Progenitor cell of endocrine pancreas (in vitro differentiated cells): ENCODE measurements around the gene ZDHHC14. TPM values are rescaled to one million over a fixed set of nuclear protein-coding genes. Genes with fewer than 3 reads are reported as not detected.

Experiments
- DNase-seq: peaks from one replicate; pipeline ENCODE4 v3.0.0; 2021; ENCODE audit warnings: low spot score; ENCODE audit not compliant: unreplicated experiment
- H3K27ac Mint-ChIP-seq: 2 replicates; pipeline ENCODE4 v1.8.0; 2021; ENCODE audit warnings: mild to moderate bottlenecking, moderate library complexity, mixed read lengths
- H3K27me3 Mint-ChIP-seq: 2 replicates; pipeline ENCODE4 v1.8.0; 2021; ENCODE audit warnings: mixed read lengths
- H3K36me3 Mint-ChIP-seq: 2 replicates; pipeline ENCODE4 v1.8.0; 2022; ENCODE audit warnings: mixed read lengths; ENCODE audit not compliant: insufficient read depth
- H3K4me1 Mint-ChIP-seq: 2 replicates; pipeline ENCODE4 v1.8.0; 2021; ENCODE audit warnings: low read depth, mixed read lengths
- H3K4me3 Mint-ChIP-seq: 2 replicates; pipeline ENCODE4 v1.8.0; 2021; ENCODE audit warnings: low read depth, mild to moderate bottlenecking, moderate library complexity, mixed read lengths
- H3K9me3 Mint-ChIP-seq: 2 replicates; pipeline ENCODE4 v1.8.0; 2021; ENCODE audit warnings: low read depth, mixed read lengths
- total RNA-seq: library from RNA; stranded (reverse); gene quantifications from 2 replicates; pipeline ENCODE4 v1.2.1, GENCODE V29; 2021
- TF ChIP-seq, protein P1 (sequence below): fragments of 200-600 bp; sonication (generic); IDR thresholded peaks from one replicate; pipeline ENCODE4 v1.5.0; 2021; ENCODE audit warnings: antibody characterized with exemption, mild to moderate bottlenecking; ENCODE audit not compliant: unreplicated experiment

Gene ZDHHC14
- total RNA-seq, 1 donor from 2014 or later, result 9.0 TPM

DNA sequence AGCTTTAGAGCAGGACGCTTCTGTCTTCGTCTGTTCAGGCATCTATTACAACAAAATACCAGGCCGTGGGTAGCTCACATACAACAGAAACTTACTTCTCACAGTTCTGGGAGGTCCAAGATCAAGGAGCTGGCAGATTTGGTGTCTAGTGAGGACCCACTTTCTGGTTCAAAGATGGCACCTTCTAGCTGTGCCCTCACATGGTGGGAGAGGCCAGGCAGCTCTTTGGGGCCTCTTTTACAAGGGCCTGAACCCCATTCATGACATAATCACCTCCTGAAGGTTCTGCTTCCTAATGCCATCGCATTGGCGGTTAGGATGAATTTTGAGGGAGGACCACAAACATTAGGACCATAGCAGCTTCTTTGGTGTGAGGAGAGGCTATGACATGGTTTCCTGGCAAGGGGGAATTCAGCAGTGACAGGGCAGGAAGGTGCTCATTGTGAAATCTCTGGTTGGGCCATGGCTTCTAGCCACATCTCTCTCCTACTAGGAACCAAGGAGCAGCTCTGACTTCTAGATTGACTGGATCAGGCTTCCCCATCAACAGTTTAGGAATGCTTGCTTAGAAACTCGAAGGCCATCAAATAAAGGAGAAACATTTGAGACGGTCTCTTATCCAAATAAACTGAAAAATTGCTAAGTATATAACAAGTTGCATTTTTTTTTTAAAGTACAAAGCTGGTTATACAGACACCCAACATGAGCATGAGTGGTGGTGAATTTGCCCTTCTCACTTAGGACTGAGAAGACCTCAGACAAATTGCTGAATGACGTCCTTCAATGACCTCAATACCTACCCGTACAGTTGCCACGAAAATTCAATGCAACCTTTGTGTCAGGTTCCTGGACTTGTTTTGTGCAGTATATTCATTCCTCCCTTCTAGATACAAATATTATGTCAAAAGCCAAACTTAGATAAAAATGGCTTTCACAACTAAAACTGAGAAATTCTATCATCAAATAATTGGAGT, 140.7 kb downstream of the ZDHHC14 start:
- Mint-ChIP-seq H3K27ac (no peak overlapping the region), H3K4me3 (no peak overlapping the region), H3K27me3 (no peaks in the 10 kb centered on the region), H3K36me3 (no peaks in the 10 kb centered on the region), H3K9me3 (no peaks in the 10 kb centered on the region), H3K4me1 (peaks cover 2% of the 10 kb centered on the region)
- TF ChIP-seq, protein P1, sequence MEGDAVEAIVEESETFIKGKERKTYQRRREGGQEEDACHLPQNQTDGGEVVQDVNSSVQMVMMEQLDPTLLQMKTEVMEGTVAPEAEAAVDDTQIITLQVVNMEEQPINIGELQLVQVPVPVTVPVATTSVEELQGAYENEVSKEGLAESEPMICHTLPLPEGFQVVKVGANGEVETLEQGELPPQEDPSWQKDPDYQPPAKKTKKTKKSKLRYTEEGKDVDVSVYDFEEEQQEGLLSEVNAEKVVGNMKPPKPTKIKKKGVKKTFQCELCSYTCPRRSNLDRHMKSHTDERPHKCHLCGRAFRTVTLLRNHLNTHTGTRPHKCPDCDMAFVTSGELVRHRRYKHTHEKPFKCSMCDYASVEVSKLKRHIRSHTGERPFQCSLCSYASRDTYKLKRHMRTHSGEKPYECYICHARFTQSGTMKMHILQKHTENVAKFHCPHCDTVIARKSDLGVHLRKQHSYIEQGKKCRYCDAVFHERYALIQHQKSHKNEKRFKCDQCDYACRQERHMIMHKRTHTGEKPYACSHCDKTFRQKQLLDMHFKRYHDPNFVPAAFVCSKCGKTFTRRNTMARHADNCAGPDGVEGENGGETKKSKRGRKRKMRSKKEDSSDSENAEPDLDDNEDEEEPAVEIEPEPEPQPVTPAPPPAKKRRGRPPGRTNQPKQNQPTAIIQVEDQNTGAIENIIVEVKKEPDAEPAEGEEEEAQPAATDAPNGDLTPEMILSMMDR, result no peak
- DNase-seq, result no peak

DNA sequence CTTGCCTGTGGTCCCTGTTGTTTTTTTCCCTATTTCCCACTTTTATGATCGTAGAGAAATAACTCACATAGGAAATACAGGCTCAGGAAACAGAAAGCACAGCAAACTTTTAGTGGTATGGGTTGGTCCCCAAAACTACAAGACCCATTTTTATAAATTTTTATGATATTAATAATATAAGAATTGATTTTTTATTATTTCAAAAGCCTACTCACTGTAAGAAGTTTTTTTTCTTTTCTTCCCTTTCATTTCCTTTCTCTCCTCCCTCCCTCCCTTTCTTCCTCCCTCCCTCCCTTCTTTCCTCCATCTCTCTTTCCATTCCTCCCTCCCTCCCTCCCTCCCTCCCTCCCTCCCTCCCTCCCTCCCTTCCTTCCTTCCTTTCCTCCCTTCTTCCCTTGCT, 141.5 kb downstream of the ZDHHC14 start:
- peaks cover 2% of the 10 kb centered on the region for H3K4me1 Mint-ChIP-seq
- DNase-seq, result no peak
- H3K27ac Mint-ChIP-seq, result no peak overlapping the region
- no peaks in the 10 kb centered on the region for H3K9me3 Mint-ChIP-seq
- TF ChIP-seq, protein P1, result no peak
- no peaks in the 10 kb centered on the region for H3K27me3 Mint-ChIP-seq
- no peak overlapping the region for H3K4me3 Mint-ChIP-seq
- H3K36me3 Mint-ChIP-seq, result no peaks in the 10 kb centered on the region

DNA sequence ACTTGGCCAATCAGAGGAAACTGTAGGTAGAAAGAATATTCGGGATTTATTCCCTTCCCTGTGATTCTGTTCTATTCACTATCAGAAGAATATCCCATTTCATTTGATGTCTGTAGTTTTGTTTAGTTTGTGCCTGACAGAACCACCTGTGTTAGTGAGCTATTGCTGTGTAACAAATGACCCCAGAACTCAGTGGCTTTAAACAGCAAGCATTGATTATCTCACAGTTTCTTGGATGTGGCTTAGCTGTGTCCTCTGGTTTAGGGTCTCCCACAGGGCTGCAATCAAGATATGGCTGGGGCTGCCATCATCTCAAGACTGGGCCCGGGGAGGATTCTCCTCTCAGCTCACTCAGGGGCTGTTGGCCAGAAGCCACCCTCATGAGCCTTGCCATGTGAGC, 143.7 kb downstream of the ZDHHC14 start:
- Mint-ChIP-seq H3K36me3 (no peaks in the 10 kb centered on the region), H3K4me1 (no peaks in the 10 kb centered on the region), H3K27me3 (no peaks in the 10 kb centered on the region), H3K27ac (no peak overlapping the region), H3K9me3 (no peaks in the 10 kb centered on the region), H3K4me3 (no peak overlapping the region)
- TF ChIP-seq, protein P1, result no peak
- no peak for DNase-seq

DNA sequence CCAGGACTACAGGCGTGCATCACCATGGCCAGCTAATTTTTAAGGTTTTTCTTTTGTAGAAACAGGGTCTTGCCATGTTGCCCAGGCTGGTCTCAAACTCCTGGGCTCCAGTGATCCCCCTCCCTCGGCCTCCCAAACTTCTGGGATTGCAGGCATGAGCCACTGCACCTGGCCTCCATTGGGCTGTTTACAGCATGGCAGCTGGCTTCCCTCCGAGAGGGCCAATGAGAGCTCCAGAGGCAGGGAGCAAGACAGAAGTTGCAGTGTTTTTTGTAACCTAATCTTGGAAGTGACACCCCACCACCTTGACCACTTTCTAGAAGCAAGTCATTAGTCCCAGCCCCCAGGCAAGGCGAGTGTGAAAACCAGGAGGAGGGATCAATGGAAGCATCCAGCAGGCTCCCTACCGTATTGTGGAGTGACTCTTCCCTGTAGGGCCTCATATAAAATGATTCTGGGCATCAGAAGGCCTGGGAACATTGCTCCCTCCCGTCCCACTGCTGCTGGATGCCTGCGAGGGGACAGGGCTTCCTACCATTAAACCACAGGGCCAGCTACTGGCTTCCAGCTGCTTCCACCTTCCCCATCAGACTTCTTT, 144.4 kb downstream of the ZDHHC14 start:
- no peaks in the 10 kb centered on the region for H3K27me3 Mint-ChIP-seq
- no peaks in the 10 kb centered on the region for H3K36me3 Mint-ChIP-seq
- no peaks in the 10 kb centered on the region for H3K9me3 Mint-ChIP-seq
- TF ChIP-seq, protein P1, result no peak
- H3K27ac Mint-ChIP-seq, result no peak overlapping the region
- no peak for DNase-seq
- no peak overlapping the region for H3K4me3 Mint-ChIP-seq
- peaks cover 3% of the 10 kb centered on the region for H3K4me1 Mint-ChIP-seq

DNA sequence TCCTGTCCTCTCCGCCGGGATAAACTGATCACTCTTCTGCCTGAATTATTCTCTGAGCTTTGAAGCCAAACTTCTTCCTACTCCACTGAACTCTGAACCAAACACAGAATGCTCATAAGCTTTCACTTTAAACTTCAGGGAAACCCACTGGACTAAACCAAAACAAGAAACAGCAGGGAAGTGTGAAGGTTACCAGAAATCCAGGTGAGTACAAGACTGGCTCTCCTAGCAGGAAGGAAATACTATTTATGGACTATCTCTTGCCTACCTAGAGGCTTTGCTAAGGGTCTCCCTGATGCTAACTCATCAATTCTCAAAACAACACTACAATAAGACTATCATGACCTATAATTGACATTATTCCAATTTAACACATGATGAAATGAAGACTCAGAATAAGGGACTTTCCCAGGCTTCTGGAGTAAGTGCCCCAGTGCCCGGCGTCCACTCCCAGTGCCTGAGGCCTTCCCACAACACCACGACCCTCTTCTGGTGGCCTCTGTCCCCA, 145.0 kb downstream of the ZDHHC14 start:
- H3K27ac Mint-ChIP-seq, result no peak overlapping the region
- no peaks in the 10 kb centered on the region for H3K27me3 Mint-ChIP-seq
- peaks cover 9% of the 10 kb centered on the region for H3K4me1 Mint-ChIP-seq

More for the DNA sequence above, 145.0 kb downstream of the ZDHHC14 start:
- DNase-seq, result no peak
- Mint-ChIP-seq H3K4me3 (no peak overlapping the region), H3K9me3 (no peaks in the 10 kb centered on the region), H3K36me3 (no peaks in the 10 kb centered on the region)
- TF ChIP-seq, protein P1, result no peak
